Activated CD8-positive, alpha-beta memory T cell treated with anti-CD3 and anti-CD28 coated beads for 48 hours (primary cell): ENCODE data around the gene LTBP2.

Source experiments
- DNase-seq, 3 experiments: peaks; one replicate each; pipeline ENCODE4 v3.0.0-alpha.2; 2020; ENCODE audit warnings: low read depth in 2 of 3, low spot score in 2 of 3

LTBP2 gene

GRCh38 chr14:74611650-74612349, at the start of gene LTBP2:
LTBP2 (minus strand) TSS chr14:74612237; CDS start chr14:74611944, 293 bp downstream.
- DNase-seq: no peak

- DNase-seq: no peak
Measured at GRCh38 chr14:74660863-74661262, 48.8 kb upstream of the LTBP2 start.

GRCh38 chr14:74660167-74660566, 48.1 kb upstream of the LTBP2 start:
- DNase-seq: no peak

- DNase-seq: no peak
Measured at GRCh38 chr14:74658535-74659131, 46.6 kb upstream of the LTBP2 start.

GRCh38 chr14:74656964-74657363, 44.9 kb upstream of the LTBP2 start:
- DNase-seq: no peak

GRCh38 chr14:74655599-74656395, 43.8 kb upstream of the LTBP2 start:
- DNase-seq: no peak

- DNase-seq: no peak
Measured at GRCh38 chr14:74654931-74655330, 42.9 kb upstream of the LTBP2 start.

GRCh38 chr14:74653386-74654138, 41.5 kb upstream of the LTBP2 start:
- no peak for DNase-seq

- DNase-seq: no peak
Measured at GRCh38 chr14:74652541-74652940, 40.5 kb upstream of the LTBP2 start.

- no peak for DNase-seq
Measured at GRCh38 chr14:74650927-74651686, 39.1 kb upstream of the LTBP2 start.

GRCh38 chr14:74649673-74650072, 37.6 kb upstream of the LTBP2 start:
- DNase-seq: no peak

GRCh38 chr14:74649167-74649566, 37.1 kb upstream of the LTBP2 start:
- no peak for DNase-seq

- DNase-seq: no peak
Measured at GRCh38 chr14:74648601-74649000, 36.6 kb upstream of the LTBP2 start.

GRCh38 chr14:74647678-74648461, 35.8 kb upstream of the LTBP2 start:
- no peak for DNase-seq

- DNase-seq: no peak
Measured at GRCh38 chr14:74647061-74647677, 35.1 kb upstream of the LTBP2 start.

GRCh38 chr14:74645756-74646470, 33.9 kb upstream of the LTBP2 start:
- DNase-seq: no peak

GRCh38 chr14:74645244-74645643, 33.2 kb upstream of the LTBP2 start:
- DNase-seq: no peak

GRCh38 chr14:74641601-74642391, 29.8 kb upstream of the LTBP2 start:
- DNase-seq: no peak
